Measurements from ENCODE around the gene SPDYE18.
"Not testable (repeated sequence)": the region's sequence is repeated elsewhere in the genome, so short reads cannot be mapped to it uniquely, and the experiment has no call there.

The SPDYE18 gene

DNA sequence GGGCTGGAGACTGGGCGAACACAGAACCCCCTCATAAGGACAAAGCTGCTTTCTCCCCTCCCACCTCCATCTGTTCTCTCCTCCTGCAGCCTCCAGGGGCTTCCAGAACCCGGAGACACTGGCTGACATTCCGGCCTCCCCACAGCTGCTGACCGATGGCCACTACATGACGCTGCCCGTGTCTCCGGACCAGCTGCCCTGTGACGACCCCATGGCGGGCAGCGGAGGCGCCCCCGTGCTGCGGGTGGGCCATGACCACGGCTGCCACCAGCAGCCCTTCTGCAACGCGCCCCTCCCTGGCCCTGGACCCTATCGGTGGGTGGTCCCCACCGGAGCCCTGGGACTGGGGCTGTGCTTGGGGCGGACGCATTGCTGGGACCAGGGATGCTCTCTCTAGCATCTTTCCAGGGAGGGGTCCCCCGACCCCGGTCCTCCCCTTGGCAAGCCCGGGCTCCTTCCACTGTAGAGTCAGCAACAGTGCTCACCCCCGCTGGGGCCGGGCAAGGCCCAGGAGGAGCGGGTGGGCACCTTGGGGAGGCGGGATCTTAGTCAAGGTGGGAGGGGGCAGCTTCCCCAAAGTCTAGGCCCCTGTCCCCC, 56.8 kb downstream of the SPDYE18 start:
- DNase-seq: not testable (repeated sequence)

DNA sequence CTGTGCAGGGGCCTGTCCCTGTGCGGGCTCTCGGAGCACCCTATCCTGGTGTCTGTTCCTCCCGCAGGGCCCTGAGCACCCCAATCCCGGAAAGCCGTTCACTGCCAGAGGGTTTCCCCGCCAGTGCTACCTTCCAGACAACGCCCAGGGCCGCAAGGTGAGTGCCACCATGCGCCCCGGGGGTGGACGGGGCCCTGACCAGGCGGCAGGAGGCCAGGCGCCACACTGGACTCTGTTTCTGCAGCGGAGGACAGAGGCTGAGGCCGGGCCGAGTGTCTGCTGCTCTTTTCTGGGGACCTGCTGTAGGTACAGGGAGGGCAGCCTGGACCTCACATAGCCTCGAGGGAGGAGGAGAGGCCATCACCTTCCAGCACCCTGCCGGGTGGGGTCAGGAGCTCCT, 58.2 kb downstream of the SPDYE18 start:
- DNase-seq: not testable (repeated sequence)

DNA sequence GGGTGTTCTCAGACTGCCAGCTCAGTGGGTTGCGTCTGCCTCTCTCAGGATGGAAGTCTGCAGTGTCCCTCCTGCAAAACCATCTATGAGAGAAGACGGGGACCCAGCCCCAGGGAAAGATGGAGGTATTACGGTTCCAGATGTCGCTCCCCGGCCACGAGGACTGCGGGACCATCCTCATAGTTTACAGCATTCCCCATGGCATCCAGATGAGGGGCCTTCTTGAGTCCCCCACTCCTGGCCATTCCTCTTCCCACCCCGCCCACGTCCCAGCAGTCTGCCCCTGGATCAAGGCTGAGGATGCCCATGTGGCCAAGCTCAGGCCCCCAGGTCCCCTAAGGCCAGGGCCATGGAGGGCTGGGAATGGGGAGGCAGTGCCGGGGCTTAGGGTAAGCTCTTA, 59.1 kb downstream of the SPDYE18 start:
- DNase-seq: not testable (repeated sequence)

DNA sequence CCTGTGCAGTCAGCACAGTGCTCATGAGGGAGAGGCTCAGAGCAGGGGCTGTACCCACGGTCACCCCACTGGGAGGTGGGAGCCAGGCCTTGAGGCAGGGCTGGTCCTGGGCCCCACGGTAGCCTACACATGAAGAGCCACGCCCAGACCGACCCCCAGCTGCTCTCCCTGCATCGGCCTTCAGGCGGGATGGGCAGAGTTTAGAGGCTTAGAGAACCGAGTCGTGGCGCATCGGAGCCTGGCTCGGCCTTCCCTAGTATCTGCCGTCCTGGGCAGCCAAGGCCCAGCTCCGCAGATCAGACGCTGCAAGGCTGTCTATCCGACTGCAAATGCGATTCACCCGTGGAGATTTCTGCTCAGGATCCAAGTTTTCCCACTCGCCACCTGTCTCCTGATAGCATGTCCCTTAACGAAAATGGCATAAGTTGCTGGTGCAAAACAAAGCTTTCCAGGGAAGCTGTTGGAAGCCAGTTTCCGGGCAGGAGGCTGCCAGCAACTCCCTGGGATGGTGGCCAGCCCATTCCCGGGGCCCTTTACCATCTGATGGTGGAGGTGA, 59.6 kb downstream of the SPDYE18 start:
- DNase-seq: not testable (repeated sequence)

DNA sequence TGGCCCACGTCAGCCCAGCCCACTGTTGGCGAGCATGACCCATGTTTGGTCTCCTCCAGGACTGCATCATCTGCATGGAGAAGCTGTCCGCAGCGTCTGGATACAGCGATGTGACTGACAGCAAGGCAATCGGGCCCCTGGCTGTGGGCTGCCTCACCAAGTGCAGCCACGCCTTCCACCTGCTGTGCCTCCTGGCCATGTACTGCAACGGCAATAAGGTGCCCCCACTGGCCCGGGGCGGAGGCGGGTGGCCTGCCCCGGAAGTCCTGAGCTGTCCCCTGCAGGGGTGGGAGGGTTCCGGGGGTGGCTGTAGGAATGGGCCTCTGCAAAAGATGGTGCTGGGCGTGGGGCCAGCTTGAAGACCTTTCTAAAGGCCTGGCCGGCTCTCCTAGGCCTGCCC, 60.3 kb downstream of the SPDYE18 start:
- not testable (repeated sequence) for DNase-seq
